KMS-11 (cell line): ENCODE results near the gene PCTP.

ENCODE experiments used
- H2AFZ ChIP-seq: fragments of 200-600 bp; sonication (generic); 2 replicates; pipeline ENCODE4 v1.6.1; 2016; ENCODE audit warnings: antibody characterized with exemption, mixed run types, low read depth
- H3K27ac ChIP-seq: fragments of 200-600 bp; sonication (generic); 2 replicates; pipeline ENCODE4 v1.6.1; 2016; ENCODE audit warnings: mild to moderate bottlenecking, mixed run types
- H3K27me3 ChIP-seq: fragments of 200-600 bp; sonication (generic); 2 replicates; pipeline ENCODE4 v1.6.1; 2017; ENCODE audit warnings: mild to moderate bottlenecking, low read depth, mixed run types, moderate library complexity; ENCODE audit not compliant: insufficient read depth
- H3K36me3 ChIP-seq: fragments of 200-600 bp; sonication (generic); 2 replicates; pipeline ENCODE4 v1.6.1; 2017; ENCODE audit warnings: mild to moderate bottlenecking, mixed run types; ENCODE audit not compliant: insufficient read depth
- H3K4me1 ChIP-seq: fragments of 200-600 bp; sonication (generic); 2 replicates; pipeline ENCODE4 v1.6.1; 2016; ENCODE audit warnings: mild to moderate bottlenecking, low read depth, mixed run types; ENCODE audit not compliant: poor library complexity, severe bottlenecking
- H3K4me2 ChIP-seq: fragments of 200-600 bp; sonication (generic); 2 replicates; pipeline ENCODE4 v1.7.0; 2016; ENCODE audit warnings: mild to moderate bottlenecking, mixed run types
- H3K4me3 ChIP-seq: fragments of 200-600 bp; sonication (generic); IDR thresholded peaks from 2 replicates; pipeline ENCODE4 v1.6.1; 2017; ENCODE audit warnings: low read depth, low read length, mixed read lengths; ENCODE audit not compliant: insufficient read depth
- H3K79me2 ChIP-seq: fragments of 200-600 bp; sonication (generic); 2 replicates; pipeline ENCODE4 v1.6.1; 2016; ENCODE audit warnings: low read depth, mixed run types; ENCODE audit not compliant: insufficient read depth
- H3K9ac ChIP-seq: fragments of 200-600 bp; sonication (generic); 2 replicates; pipeline ENCODE4 v1.6.1; 2016; ENCODE audit warnings: mild to moderate bottlenecking, mixed run types
- H4K20me1 ChIP-seq: fragments of 200-600 bp; sonication (generic); 2 replicates; pipeline ENCODE4 v1.6.1; 2016; ENCODE audit warnings: mild to moderate bottlenecking, mixed run types; ENCODE audit not compliant: insufficient read depth
- TF ChIP-seq, protein P1 (sequence below): fragments of 200-600 bp; sonication (generic); conservative IDR thresholded peaks from 2 replicates; pipeline ENCODE4 v1.6.1; 2017; ENCODE audit warnings: low read depth, mild to moderate bottlenecking, antibody characterized with exemption, low read length, moderate library complexity, mixed read lengths

Gene PCTP

DNA sequence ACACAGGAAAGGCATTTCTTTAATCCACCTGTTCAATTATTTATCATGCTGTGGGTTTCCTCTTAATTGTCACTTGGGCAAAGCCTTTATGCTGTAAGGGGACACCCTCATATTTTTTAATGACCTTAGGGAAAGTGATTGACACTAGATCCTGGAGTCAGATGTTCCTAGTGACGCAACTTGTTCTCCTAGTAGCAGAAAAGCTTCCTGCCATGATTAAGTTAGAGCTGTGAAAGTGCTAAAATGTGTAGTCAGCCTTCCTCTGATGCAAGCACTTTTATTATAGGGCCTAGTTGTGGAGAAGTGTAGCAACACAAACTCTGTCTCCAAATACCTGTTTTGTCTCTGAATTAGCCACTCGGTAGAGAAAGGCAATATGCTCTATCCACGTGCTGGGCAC lies 40.4 kb upstream of the PCTP start:
- no peak overlapping the region for H2AFZ ChIP-seq
- H3K27ac ChIP-seq, result no peak overlapping the region

GRCh38 chr17:55710829-55711496 lies 39.9 kb upstream of the PCTP start:
- no peak overlapping the region for H3K27ac ChIP-seq
- H3K79me2 ChIP-seq, result no peaks in the 10 kb centered on the region
- H4K20me1 ChIP-seq, result no peaks in the 10 kb centered on the region
- no peak overlapping the region for H2AFZ ChIP-seq
- no peaks in the 10 kb centered on the region for H3K27me3 ChIP-seq
- H3K36me3 ChIP-seq, result no peaks in the 10 kb centered on the region
- TF ChIP-seq, protein P1, sequence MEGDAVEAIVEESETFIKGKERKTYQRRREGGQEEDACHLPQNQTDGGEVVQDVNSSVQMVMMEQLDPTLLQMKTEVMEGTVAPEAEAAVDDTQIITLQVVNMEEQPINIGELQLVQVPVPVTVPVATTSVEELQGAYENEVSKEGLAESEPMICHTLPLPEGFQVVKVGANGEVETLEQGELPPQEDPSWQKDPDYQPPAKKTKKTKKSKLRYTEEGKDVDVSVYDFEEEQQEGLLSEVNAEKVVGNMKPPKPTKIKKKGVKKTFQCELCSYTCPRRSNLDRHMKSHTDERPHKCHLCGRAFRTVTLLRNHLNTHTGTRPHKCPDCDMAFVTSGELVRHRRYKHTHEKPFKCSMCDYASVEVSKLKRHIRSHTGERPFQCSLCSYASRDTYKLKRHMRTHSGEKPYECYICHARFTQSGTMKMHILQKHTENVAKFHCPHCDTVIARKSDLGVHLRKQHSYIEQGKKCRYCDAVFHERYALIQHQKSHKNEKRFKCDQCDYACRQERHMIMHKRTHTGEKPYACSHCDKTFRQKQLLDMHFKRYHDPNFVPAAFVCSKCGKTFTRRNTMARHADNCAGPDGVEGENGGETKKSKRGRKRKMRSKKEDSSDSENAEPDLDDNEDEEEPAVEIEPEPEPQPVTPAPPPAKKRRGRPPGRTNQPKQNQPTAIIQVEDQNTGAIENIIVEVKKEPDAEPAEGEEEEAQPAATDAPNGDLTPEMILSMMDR, result no peak
- H3K4me3 ChIP-seq, result no peak overlapping the region
- no peak overlapping the region for H3K4me2 ChIP-seq
- H3K4me1 ChIP-seq, result no peaks in the 10 kb centered on the region
- H3K9ac ChIP-seq, result no peak overlapping the region

More for the DNA sequence above, 40.4 kb upstream of the PCTP start:
- H3K9ac ChIP-seq, result no peak overlapping the region
- no peak overlapping the region for H3K4me2 ChIP-seq
- no peak overlapping the region for H3K4me3 ChIP-seq
- H4K20me1 ChIP-seq, result no peaks in the 10 kb centered on the region
- H3K79me2 ChIP-seq, result no peaks in the 10 kb centered on the region
- no peaks in the 10 kb centered on the region for H3K27me3 ChIP-seq
- TF ChIP-seq, protein P1, result no peak
- no peaks in the 10 kb centered on the region for H3K4me1 ChIP-seq
- no peaks in the 10 kb centered on the region for H3K36me3 ChIP-seq

DNA sequence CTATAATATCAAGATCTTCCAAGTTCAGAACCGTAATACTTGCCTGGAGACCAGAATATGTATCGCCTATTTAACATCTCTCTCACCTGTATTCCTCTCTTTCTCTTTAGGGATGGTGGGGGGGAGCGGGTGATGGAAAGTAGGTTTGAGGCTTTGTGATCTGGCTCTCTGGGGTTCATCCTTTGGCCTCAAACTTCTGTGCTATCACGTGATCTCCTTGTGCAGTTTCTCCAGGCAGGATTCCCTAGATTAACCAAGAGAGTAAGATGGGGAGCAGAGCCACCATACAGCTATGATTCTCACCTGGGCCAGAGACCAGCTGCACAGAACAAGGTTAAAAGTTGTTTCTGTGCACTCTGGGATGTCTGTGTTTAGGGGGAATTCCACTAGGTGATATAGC lies 33.4 kb upstream of the PCTP start:
- H3K27me3 ChIP-seq, result no peaks in the 10 kb centered on the region
- H3K4me1 ChIP-seq, result no peaks in the 10 kb centered on the region
- H2AFZ ChIP-seq, result no peak overlapping the region
- H4K20me1 ChIP-seq, result no peaks in the 10 kb centered on the region
- no peak overlapping the region for H3K4me2 ChIP-seq
- no peak overlapping the region for H3K27ac ChIP-seq
- no peaks in the 10 kb centered on the region for H3K36me3 ChIP-seq
- H3K9ac ChIP-seq, result no peak overlapping the region
- TF ChIP-seq, protein P1, result no peak
- H3K4me3 ChIP-seq, result no peak overlapping the region
- no peaks in the 10 kb centered on the region for H3K79me2 ChIP-seq

- Histone ChIP-seq H3K9ac (no peak overlapping the region), H3K4me3 (no peak overlapping the region), H3K36me3 (no peaks in the 10 kb centered on the region), H2AFZ (no peak overlapping the region), H3K27me3 (no peaks in the 10 kb centered on the region), H3K27ac (no peak overlapping the region), H3K79me2 (no peaks in the 10 kb centered on the region), H3K4me1 (no peaks in the 10 kb centered on the region), H3K4me2 (no peak overlapping the region), H4K20me1 (no peaks in the 10 kb centered on the region)
- TF ChIP-seq, protein P1, result peak; percentile 96
Measured at GRCh38 chr17:55717898-55718735, 32.7 kb upstream of the PCTP start.
